ENCODE results near the gene C2CD4D.
"Not testable (repeated sequence)": the region's sequence is repeated elsewhere in the genome, so short reads cannot be mapped to it uniquely, and the experiment has no call there.

Gene C2CD4D

DNA sequence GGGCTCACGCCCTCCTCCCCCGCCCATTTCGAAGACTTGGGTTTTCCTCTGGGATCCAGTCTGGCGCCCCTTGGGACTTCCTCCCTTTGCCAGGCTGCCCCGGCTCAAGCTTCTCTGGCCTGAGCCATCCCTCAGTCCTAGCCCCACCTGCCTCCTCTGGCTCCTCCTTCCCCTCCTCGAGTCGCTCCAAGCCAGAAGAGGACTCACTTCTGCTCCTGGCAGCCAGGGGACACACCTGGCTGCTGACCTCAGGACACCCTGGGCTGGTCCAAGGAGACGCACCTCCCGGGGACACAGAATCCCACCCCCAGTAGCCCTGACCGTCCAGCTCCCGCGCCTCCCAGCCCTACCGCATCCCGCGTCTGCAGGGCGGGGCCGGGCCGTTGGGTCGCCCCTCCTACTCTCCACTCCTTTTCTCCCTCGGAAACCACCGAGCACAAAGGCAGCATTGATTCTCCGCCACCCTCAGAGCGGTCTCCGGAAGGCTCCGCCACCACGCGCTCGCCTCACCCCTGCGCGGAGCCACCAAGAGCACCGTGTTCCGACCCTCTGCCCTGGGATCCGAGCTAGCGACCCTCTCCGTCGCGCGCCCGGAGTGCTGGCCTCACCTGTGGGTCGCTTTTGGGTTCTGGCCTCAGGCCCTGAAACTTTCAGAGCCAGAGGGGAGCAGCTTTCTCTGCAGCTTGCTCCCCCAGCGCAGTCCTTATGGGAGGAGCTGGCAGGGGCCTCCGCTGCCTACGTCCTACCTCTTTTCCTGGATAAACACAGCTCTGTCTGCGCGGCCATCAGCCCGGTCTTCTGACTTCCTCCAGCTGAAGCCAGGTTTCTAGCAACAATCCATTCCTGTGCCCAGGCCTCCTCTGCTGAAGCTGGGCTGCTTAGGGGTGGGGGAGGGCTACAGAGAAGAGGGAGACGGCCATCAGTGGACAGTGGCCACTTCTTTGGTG, at the start of gene C2CD4D:
Gene C2CD4D (minus strand): TSS at position 364 of the 947 bp plus-strand sequence. CDS start 831 bp downstream, outside the sequence.
- DNase-seq: peak; percentile 81

GRCh38 chr1:151888972-151889570, 49.5 kb upstream of the C2CD4D start:
- no peak for DNase-seq

DNA sequence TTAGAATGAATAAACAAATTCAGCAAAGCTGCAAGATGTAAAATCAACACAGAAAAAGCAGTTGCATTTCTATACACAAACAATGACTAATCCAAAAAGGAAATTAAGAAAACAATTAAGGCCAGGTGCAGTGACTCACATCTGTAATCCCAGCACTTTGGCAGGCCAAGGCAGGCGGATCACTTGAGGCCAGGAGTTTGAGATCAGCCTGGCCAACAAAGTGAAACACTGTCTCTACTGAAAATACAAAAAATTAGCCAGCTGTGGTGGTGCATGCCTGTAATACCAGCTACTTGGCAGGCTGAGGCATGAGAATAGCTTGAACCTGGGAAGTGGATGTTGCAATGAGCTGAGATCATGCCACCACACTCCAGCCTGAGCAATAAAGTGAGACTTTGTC, 47.4 kb upstream of the C2CD4D start:
- DNase-seq: no peak

GRCh38 chr1:151885479-151885878, 45.9 kb upstream of the C2CD4D start:
- DNase-seq: no peak

DNA sequence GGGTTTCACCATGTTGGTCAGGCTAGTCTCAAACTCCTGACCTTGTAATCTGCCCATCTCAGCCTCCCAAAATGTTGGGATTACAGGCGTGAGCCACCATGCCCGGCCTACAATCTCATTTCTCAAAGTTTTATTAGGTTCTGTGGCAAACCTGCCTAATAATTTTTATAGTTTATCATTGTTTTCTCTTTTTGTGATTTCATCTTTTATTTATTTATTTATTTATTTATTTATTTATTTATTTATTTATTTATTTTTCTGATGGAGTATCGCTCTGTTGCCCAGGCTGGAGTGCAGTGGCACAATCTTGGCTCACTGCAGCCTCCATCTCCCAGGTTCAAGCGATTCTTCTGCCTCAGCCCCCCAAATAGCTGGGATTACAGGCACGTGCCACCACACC, 45.3 kb upstream of the C2CD4D start:
- DNase-seq: not testable (repeated sequence)

GRCh38 chr1:151884445-151884844, 44.8 kb upstream of the C2CD4D start:
- not testable (repeated sequence) for DNase-seq

- not testable (repeated sequence) for DNase-seq
Measured at GRCh38 chr1:151883898-151884297, 44.3 kb upstream of the C2CD4D start.

DNA sequence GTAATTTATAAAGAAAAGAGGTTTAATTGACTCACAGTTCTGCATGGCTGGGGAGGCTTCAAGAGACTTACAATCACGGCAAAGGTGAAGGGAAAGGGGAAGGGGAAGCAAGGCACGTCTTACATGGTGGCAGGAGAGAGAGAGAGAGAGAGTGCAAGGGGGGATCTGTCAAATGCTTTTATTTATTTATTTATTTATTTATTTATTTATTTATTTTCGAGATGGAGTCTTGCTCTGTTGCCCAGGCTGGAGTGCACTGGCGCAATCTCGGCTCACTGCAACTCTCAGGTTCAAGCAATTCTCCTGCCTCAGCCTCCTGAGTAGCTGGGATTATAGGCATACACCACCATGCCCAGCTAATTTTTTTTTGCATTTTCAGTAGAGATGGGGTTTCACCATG, 43.3 kb upstream of the C2CD4D start:
- not testable (repeated sequence) for DNase-seq

DNA sequence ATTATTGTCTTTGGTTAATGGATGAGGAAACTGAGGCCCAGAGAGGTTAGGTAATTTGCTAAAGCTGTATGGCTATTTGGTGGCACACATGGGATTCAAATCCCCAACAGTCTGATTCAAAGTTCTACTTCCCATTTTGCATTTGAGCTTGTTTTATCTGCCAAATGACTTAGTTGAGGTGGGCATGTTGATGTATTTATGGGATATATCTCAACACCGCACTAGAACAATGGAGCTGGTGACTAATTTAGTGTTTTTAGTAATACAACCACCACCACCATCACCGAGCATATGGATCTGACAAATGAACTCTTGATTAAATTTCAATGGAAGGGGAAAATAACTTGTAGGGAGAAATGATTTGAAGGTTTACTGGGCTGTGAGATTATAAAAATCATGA, 42.8 kb upstream of the C2CD4D start:
- no peak for DNase-seq

GRCh38 chr1:151881479-151881878, 41.9 kb upstream of the C2CD4D start:
- DNase-seq: no peak

GRCh38 chr1:151875419-151876097, 35.9 kb upstream of the C2CD4D start:
- no peak for DNase-seq

DNA sequence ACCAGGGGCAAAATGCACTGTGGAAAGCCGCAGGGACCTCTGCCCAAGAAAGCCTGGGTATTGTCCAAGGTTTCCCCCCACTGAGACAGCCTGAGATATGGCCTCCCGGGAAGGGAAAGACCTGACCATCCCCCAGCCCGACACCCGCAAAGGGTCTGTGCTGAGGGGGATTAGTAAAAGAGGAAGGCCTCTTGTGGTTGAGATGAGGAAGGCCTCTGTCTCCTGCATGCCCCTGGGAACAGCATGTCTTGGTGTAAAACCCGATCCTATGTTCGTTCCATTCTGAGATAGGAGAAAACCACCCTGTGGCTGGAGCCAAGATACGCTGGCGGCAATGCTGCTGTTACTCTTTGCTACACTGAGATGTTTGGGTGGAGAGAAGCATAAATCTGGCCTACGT, 33.2 kb upstream of the C2CD4D start:
- DNase-seq: not testable (repeated sequence)

- no peak for DNase-seq
Measured at GRCh38 chr1:151871284-151872030, 31.8 kb upstream of the C2CD4D start.

DNA sequence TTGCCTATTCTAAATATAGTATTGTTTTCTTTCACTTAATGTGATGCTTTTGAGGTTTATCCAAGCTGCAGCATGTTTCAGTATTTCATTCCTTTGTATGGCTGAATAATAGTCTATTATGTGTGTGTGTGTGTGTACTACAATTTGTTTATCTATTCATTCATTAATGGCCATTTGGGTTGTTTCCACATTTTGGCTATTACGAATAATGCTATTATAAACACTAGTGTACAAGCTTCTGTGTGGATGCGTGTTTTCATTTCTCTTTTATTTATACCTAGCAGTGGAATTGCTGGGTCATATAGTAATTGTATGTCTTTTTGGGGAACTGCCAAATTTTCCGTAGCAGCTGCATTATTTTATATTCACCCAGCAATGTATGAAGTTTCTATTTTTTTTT, 28.9 kb upstream of the C2CD4D start:
- no peak for DNase-seq

DNA sequence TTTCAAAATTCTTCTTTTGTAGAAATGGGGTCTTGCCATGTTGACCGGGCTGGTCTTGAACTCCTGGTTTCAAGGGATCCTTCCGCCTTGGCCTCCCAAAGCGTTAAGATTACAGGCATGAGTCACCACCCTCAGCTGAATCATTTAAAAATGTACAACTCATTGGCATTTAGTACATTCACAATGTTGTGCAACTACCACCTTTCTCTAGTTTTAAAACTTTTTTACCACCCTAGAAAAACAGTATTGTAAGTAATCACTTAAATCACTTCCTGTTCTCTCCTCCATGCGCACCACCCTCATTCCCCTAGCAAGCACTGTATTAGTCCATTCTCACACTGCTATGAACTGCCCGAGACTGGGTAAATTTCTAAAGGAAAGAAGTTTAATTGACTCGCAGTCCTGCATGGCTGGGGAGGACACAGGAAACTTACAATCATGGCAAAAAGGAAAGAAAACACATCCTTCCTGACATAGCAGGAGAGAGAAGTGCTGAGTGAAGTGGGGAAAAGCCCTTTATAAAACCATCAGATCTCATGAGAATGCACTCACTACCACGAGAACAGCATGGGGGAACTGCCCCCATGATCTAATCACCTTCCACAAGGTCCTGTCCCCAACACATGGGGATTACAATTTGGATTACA, 28.3 kb upstream of the C2CD4D start:
- DNase-seq: no peak

GRCh38 chr1:151867321-151867720, 27.7 kb upstream of the C2CD4D start:
- no peak for DNase-seq

GRCh38 chr1:151864411-151864810, 24.8 kb upstream of the C2CD4D start:
- DNase-seq: no peak

DNA sequence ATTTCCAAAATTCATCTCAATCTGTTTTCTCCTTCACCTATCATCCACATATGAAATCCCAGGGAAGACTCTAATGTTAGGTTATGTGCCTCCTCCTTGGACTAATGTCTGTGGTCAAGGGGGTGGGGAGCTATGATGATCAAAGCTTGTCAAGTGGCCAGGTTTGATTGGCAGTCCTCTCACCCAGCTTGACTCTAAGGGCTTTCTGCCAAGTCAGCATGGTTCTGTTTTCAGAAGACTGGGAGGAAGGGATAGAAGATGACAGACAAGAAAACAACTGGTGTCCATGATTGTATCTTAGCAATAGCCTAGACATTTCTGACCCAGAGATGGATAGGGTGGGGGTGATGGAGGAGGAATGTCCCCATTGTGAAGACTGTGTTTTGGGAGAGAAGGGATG, 23.0 kb upstream of the C2CD4D start:
- DNase-seq: no peak

- DNase-seq: no peak
Measured at GRCh38 chr1:151860504-151861187, 21.0 kb upstream of the C2CD4D start.

- DNase-seq: no peak
Measured at GRCh38 chr1:151859891-151860293, 20.3 kb upstream of the C2CD4D start.

- DNase-seq: no peak
Measured at GRCh38 chr1:151858886-151859665, 19.5 kb upstream of the C2CD4D start.

Measured in NCI-H2029 (cell line).